NCI-H2171 (cell line): ENCODE data around the gene LAMA5.

Source experiments
- DNase-seq: peaks from one replicate; lab custom pipeline; 2025; lab: John Stamatoyannopoulos, UW

The LAMA5 gene

DNA sequence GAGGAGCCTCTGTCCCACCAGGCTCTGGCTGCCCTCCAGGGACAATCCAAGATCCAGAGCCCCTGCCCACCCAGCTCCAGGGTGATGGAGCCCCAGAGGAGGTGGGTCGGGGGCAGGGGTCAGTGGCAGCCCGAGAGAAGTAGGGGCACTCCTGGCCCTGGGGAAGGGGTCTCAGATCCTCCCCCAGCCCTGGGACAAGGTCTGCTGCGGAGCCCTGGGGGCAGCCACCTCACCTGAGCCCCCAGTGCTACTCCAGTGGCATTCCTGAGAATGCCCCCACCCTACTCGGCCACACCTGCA is 2.7 kb upstream of the LAMA5 start:
- DNase-seq = no peak

- DNase-seq = no peak
Measured at GRCh38 chr20:62368976-62369814, 2.1 kb upstream of the LAMA5 start.

DNA sequence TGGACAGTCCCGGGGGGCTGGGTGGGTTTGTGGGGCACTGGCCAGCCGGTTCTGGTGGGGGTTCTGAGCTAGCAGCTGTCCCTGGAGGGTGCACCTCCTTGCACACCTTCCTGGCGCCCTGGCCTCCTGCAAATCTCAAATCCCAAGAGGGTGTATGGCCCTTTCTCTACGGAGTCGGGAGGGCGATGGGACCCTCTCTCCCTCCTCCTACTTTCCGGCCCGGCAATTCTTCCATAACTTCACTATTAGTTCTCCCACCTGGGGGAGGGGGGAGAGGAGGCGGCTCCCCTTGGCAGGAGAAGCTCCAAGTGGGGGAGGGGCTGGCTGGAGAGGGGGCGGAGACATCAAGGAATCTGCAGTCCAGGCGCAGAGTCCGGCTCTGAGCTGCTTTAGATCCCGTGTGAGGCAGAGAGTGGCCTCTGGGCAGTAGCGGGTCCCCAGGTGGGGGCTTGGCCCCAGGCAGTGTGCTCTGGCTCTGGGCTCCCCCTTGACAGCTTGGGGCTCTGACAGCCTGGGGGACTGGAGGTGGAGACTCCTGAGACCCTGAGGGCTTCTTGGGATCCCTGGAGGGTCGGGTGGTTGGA is 1.4 kb upstream of the LAMA5 start:
- no peak for DNase-seq

DNA sequence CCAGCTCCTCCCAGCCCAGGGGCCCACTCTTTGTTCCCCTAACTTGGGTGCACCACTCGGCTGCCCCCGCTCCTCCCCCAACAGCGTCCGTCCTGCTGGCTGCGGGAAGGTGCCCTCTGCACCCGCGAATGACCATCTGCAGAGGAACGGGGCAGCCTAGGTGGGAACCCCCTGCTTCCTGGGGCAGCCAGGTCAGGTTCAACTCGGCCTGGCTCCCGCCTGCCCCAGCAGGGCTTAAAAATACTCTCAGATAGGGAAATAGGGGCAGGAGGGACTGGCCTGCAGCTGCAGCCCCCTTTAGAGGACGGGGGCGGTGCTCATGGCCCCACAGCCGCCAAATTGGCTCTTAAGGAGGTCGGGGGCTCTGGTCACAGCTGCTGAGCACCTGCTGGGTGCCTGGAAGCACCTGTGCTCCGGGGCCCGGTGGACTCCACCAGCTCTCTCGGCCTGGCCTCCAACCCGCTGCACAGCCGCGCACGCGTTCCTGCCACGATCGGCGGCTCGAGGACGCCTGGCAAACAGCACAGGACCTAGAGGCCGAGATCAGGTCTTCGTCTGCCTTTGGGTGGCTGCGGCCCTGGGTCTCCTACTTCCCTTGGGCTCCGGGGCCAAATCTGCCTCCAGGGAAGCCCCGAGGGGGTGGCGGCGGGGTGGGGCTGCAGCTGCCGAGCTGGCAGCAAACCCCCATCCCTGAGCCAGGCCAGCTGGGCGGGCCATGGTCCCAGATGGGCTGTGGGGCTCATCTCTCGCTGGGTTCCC is 700 bp upstream of the LAMA5 start:
- peak; percentile 49 for DNase-seq

DNA sequence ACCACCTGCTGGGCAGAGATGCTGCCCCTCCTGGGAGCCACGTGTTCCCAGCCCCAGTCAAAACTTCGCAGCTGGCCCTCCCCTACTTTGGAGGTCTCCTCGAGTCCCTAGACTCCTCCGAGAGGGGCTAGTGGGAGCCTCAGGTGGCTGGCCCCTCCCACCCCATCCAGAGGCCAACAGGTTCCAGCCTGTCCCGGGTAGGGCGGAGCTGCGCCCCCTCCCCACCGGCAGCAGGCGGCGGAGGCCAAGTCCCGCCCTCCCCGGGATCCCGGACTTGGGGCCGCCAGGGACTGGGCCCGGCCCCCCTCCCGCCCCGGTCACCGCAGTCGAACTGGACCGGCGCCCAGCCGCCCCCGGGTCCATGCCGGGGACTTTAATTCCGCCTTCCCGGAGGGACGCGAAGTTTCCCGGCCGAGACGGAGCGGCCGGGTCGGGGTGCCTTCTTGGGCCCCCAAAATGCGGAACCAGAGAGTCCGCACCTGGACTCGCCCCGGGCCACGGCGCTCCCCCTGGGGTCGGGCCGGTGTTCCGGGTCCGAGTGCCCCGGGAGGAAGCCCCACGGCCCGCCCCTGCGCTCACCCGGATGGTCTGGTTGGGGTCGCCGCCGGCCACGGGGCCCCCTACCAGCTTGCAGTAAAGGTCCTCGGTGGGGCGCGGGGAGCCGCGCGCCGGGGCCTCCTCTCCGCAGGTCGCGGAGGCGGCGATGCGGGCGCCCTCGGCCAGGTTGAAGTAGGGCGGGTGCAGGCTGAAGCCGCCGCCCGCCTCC is 559 bp downstream of the LAMA5 start:
- DNase-seq = peak; percentile 25

- DNase-seq = no peak
Measured at GRCh38 chr20:62365814-62366369, 1.2 kb downstream of the LAMA5 start.

DNA sequence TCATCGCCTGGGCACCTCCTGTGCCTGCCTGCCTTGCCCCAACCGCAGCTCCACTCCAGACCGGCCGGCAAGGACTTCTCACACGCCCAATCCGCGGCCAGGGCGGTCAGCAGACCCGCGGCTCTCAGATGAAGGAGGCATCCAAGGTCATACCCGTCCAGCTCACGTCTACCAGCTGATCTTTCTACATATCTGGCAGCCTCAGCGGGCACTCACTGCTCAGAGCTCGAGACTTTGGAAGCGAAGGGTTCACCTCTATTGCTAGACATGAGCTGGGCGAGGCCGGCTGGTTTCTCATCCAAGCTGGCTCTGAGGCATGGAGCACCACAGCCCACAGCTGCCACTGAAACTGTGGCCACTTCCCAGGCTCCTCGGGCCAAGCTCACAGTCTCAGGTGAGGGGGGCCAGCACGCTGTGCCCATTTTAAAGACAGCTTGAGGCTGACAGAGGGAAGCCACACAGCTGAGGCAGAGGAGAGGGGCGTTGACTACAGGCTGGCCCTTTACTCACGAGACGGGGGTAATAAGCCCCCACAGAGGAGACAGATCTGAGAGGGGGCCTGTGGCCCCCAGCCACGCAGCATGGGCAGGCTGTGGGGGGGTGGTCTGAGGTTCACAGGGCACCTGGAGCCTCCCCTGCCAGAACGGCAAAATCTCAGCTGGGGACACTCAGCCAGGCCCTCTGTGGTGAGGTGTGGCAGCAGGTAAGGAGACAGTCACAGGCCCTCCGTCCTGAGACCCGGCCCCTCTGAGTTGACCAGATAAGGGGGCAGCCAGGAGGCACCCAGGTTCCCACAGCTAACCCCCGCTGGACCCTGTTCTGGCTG is 2.0 kb downstream of the LAMA5 start:
- DNase-seq = no peak

DNA sequence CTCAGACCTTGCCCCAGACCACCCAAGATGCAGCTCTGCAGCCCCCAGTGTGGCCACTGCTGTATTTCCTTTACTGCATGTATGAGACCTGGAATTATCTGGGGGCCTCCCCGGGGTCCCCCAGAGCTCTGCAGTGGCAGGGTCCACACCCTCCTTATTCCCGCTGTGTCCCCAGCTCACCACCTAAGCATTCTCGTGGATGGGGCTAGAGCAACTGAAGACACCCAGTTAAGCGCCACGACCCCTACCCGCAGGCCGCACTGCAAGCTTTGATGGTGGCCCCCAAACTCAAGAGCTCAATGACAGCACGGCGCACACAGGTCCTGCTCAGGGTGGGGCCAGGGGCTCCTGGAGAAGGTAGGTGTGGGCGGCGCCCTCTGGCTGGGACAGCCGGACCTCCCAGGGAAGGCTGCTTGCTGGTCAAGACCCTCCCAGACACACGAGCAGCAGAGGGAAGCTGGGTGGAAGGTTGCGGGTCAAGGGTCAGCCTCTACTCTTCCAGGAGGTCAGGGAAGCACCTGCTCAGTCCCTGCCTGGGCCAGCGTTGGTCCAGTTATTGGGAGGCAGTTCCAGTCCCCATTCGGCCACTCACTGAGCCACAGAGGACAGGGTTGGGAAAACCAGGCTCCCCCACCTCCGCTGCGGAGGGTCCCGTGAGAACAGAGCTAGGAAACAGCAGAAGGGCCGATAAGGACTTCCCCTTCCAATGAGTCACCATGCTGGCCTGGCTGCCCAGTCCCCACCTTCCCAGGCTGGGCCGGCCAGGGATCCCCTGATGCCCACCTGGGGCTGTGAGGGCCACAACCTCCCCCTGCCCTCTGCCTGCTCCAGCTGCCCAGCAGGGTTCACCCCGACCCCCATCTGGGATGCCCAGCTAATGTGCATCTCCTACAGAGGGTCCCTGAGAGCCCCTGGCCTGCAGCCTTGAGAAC is 2.9 kb downstream of the LAMA5 start:
- DNase-seq = no peak

GRCh38 chr20:62362991-62363919 is 3.9 kb downstream of the LAMA5 start:
- DNase-seq = peak; percentile 56

- DNase-seq = no peak
Measured at GRCh38 chr20:62362590-62362940, 4.5 kb downstream of the LAMA5 start.

DNA sequence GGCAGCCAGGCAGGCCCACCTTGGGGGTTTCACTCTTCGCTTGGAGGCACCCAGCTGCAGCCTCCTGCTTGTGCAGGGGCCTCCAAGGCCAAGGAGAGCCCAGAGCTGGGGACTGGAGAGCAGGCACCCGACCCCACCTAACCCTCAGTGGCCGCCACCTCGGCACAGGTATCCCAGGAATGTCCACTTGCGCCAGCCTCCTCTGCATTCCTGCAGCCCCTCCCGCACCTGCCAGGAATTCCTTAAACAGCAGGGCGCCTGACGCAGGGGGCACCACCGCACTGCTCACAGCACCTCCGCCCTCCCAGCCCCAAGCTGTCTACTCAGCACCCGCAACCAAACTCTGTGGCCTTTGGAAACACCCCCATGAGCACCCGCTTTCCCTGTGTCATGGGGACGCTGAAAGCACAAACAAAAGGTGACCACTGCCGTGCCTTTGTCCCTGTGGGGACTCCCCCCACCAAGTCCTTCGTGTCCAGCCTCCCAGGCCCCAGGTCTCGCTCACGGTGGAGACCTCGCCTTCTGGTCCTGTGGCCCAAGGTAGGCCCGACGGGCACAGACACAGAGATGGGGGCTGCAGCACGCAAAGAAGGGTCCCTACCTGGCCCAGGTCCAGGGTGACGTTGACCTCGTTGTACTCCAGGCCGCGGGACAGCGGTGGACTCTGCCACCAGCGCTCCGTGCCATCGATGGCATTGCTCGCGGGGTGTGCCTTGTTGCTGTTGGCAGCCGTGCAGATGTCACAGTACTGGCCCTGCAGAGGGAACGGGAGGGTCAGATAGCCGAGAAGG is 5.1 kb downstream of the LAMA5 start:
- no peak for DNase-seq

- no peak for DNase-seq
Measured at GRCh38 chr20:62360854-62361798, 6.0 kb downstream of the LAMA5 start.

- no peak for DNase-seq
Measured at GRCh38 chr20:62359491-62360121, 7.5 kb downstream of the LAMA5 start.

DNA sequence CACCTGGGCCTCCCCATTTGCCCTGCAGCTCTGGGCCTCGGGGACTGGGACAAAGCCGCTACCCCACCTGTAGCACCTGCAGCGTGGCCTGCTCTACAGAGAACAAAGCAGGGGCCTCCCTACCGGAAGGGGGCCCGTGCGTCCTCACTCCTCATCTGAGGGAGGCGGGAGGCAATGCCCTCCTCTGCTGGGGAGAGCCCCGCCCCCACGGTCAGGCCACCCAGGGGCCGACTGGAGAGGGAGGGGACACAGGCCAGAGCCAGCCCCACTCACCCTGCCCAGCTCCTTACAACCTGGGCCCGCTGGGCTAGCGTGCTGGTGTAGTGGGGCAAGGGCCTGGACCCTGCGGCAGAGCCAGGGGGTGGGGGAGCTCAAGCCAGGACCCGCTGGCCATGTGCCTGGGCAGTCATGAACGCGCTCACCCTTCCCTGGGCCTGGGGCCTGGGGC is 8.0 kb downstream of the LAMA5 start:
- no peak for DNase-seq

GRCh38 chr20:62358171-62359042 is 8.7 kb downstream of the LAMA5 start:
- DNase-seq = no peak

- DNase-seq = no peak
Measured at GRCh38 chr20:62357681-62358080, 9.4 kb downstream of the LAMA5 start.
